Neural cell (in vitro differentiated cells): ENCODE data around the gene JMY.

Experiments
- CTCF ChIP-seq: fragments of 450-650 bp; IDR thresholded peaks from 2 replicates; pipeline ENCODE4 v1.5.1; 2014; ENCODE audit warnings: antibody characterized with exemption, mild to moderate bottlenecking, moderate library complexity; ENCODE audit not compliant: poor library complexity, severe bottlenecking
- EZH2 ChIP-seq: fragments of 200-600, 300-800 bp; shearing (Covaris generic), sonication (generic); IDR thresholded peaks from 2 replicates; pipeline ENCODE4 v1.6.1; 2014; ENCODE audit warnings: antibody characterized with exemption, low read length, borderline replicate concordance, mild to moderate bottlenecking; ENCODE audit not compliant: insufficient read depth, poor library complexity, severe bottlenecking

DNA sequence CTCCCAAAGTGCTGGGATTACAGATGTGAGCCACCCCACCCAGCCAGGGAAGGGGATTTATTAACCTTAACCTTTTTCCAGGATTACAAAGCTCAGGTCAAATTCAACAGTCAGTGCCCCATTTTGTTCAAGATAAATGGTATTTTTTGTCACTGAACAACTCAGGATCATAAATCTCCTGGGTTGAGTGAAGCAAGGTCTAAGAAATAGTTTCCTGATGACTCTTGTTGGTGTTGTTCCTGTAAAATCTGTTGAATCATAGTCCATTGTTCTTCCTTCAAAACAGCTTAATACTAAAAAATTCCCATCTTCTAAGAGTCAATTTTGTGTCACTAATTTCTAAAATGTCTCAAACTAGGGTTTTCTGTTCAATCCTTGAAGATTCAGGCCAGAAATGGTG is 33.9 kb upstream of the JMY start:
- no peak for TF ChIP-seq CTCF
- no peak for TF ChIP-seq EZH2
